PC-3 (cell line): ENCODE measurements around the gene IGSF21. TPM values are rescaled to one million over a fixed set of nuclear protein-coding genes. Genes with fewer than 3 reads are reported as not detected.

Source experiments
- ATAC-seq: fragments of 200-7000 bp; cut with Tn5 transposase; 2 replicates; pipeline ENCODE4 v1.9.1; 2020; ENCODE audit warnings: mild to moderate bottlenecking, moderate library complexity
- BruUV-seq: library from RNA; stranded (reverse); fragments of 400-500 nt; replicated peaks from 2 replicates; lab custom pipeline; 2021; lab: Mats Ljungman, UMichigan
- CTCF ChIA-PET: fragments of 300-600 bp; sonication (Branson Sonifier 250); formaldehyde crosslinking; loops from one replicate; lab custom pipeline; 2022; ENCODE audit warnings: antibody characterized with exemption; lab: Charles Lee
- POLR2A ChIA-PET: fragments of 300-600 bp; sonication (Branson Sonifier 250); formaldehyde crosslinking; loops from one replicate; lab custom pipeline; 2022; ENCODE audit warnings: antibody characterized with exemption; ENCODE audit not compliant: unreplicated experiment; lab: Charles Lee
- DNase-seq: peaks from one replicate; pipeline ENCODE4 v3.0.0-alpha.2; 2015
- H2AFZ ChIP-seq: fragments of 300-600 bp; sonication (generic); 2 replicates; pipeline ENCODE4 v1.6.0; 2016; ENCODE audit warnings: antibody characterized with exemption, low read length
- H3F3A ChIP-seq: fragments of 300-600 bp; sonication (generic); one replicate; pipeline ENCODE4 v1.6.0; 2017; ENCODE audit warnings: antibody characterized with exemption, low read length, control low read depth, mild to moderate bottlenecking; ENCODE audit not compliant: unreplicated experiment
- H3K27ac ChIP-seq: fragments of 300-600 bp; sonication (generic); 2 replicates; pipeline ENCODE4 v1.5.1; 2016; ENCODE audit warnings: mild to moderate bottlenecking, low read length
- H3K27me3 ChIP-seq: fragments of 300-600 bp; sonication (generic); 2 replicates; pipeline ENCODE4 v1.6.1; 2016; ENCODE audit warnings: low read length, mixed read lengths
- H3K36me3 ChIP-seq: fragments of 300-600 bp; sonication (generic); 2 replicates; pipeline ENCODE4 v1.6.1; 2016; ENCODE audit warnings: low read depth, mixed run types, low read length, mixed read lengths
- H3K4me1 ChIP-seq: fragments of 300-600 bp; sonication (generic); 2 replicates; pipeline ENCODE4 v1.5.1; 2016; ENCODE audit warnings: low read length; ENCODE audit not compliant: insufficient read depth
- H3K4me2 ChIP-seq: fragments of 300-600 bp; sonication (generic); 2 replicates; pipeline ENCODE4 v1.6.0; 2016; ENCODE audit warnings: low read length
- H3K4me3 ChIP-seq: fragments of 300-600 bp; sonication (generic); 2 replicates; pipeline ENCODE4 v1.5.1; 2016; ENCODE audit warnings: mild to moderate bottlenecking, low read length, mixed read lengths
- H3K79me2 ChIP-seq: fragments of 300-600 bp; sonication (generic); 2 replicates; pipeline ENCODE4 v1.6.1; 2017; ENCODE audit warnings: low read length, mixed read lengths
- H3K9ac ChIP-seq: fragments of 300-600 bp; sonication (generic); 2 replicates; pipeline ENCODE4 v1.6.0; 2016; ENCODE audit warnings: mild to moderate bottlenecking, low read length
- H3K9me2 ChIP-seq: fragments of 300-600 bp; sonication (generic); replicated peaks from 2 replicates; pipeline ENCODE4 v1.6.1; 2016; ENCODE audit warnings: mixed run types, low read length, mixed read lengths
- H3K9me3 ChIP-seq: fragments of 300-600 bp; sonication (generic); 2 replicates; pipeline ENCODE4 v1.6.1; 2016; ENCODE audit warnings: low read length, mixed read lengths
- H4K20me1 ChIP-seq: fragments of 300-600 bp; sonication (generic); 2 replicates; pipeline ENCODE4 v1.6.1; 2016; ENCODE audit warnings: low read length, mixed read lengths
- CTCF ChIP-seq: fragments of 300-600 bp; sonication (generic); conservative IDR thresholded peaks from 2 replicates; pipeline ENCODE4 v1.5.1; 2017; ENCODE audit warnings: antibody characterized with exemption, low read depth, mild to moderate bottlenecking, low read length
- EZH2 ChIP-seq: fragments of 300-600 bp; sonication (generic); IDR thresholded peaks from one replicate; pipeline ENCODE4 v1.6.1; 2017; ENCODE audit warnings: antibody characterized with exemption, mild to moderate bottlenecking, low read length; ENCODE audit not compliant: unreplicated experiment
- EZH2phosphoT487 ChIP-seq: fragments of 300-600 bp; sonication (generic); IDR thresholded peaks from 2 replicates; pipeline ENCODE4 v1.6.1; 2018; ENCODE audit warnings: mild to moderate bottlenecking, antibody characterized with exemption, low read length, borderline replicate concordance
- intact Hi-C: fragments of 100-400 bp; cut with micrococcal nuclease; formaldehyde crosslinking; loops from 2 replicates; pipeline ENCODE4 v1.9.0; 2023
- total RNA-seq: library from RNA; depleted of rRNA; stranded (reverse); fragments of >200 nt; gene quantifications from 2 replicates; pipeline ENCODE4 v1.2.3, GENCODE V29; 2014

Gene IGSF21
- total RNA-seq, 1 experiment from 2014 or later = not detected

GRCh38 chr1:18198260-18198659 lies 90.7 kb downstream of the IGSF21 start:
- Histone ChIP-seq H3K27me3 (peaks cover 79% of the 10 kb centered on the region), H3K9ac (no peak overlapping the region), H3K9me3 (no peaks in the 10 kb centered on the region), H3K4me2 (no peak overlapping the region), H4K20me1 (no peaks in the 10 kb centered on the region), H3K9me2 (no peaks in the 10 kb centered on the region), H3K79me2 (no peaks in the 10 kb centered on the region), H3K4me1 (no peaks in the 10 kb centered on the region), H3K4me3 (no peak overlapping the region), H3K36me3 (no peaks in the 10 kb centered on the region), H3F3A (no peaks in the 10 kb centered on the region), H3K27ac (no peak overlapping the region), H2AFZ (no peak overlapping the region)
- ChIA-PET POLR2A (no interaction called here), CTCF (no interaction called here)
- TF ChIP-seq EZH2 (no peak), EZH2phosphoT487 (no peak), CTCF (no peak)
- intact Hi-C loops = no loop called here
- BruUV-seq = no TSS peak
- no peak for ATAC-seq
- no peak for DNase-seq

GRCh38 chr1:18199462-18199861 lies 91.9 kb downstream of the IGSF21 start:
- H3K36me3 ChIP-seq = no peaks in the 10 kb centered on the region
- no peak overlapping the region for H3K4me2 ChIP-seq
- H3K9ac ChIP-seq = no peak overlapping the region
- no peak overlapping the region for H3K27ac ChIP-seq
- H3K9me2 ChIP-seq = no peaks in the 10 kb centered on the region
- no peak overlapping the region for H3K4me3 ChIP-seq
- TF ChIP-seq CTCF = no peak
- no peak for TF ChIP-seq EZH2
- TF ChIP-seq EZH2phosphoT487 = no peak
- H3K9me3 ChIP-seq = no peaks in the 10 kb centered on the region
- H2AFZ ChIP-seq = no peak overlapping the region
- POLR2A ChIA-PET = no interaction called here
- no peaks in the 10 kb centered on the region for H3F3A ChIP-seq
- DNase-seq (no peak), ATAC-seq (no peak)
- CTCF ChIA-PET = no interaction called here
- peaks cover 81% of the 10 kb centered on the region for H3K27me3 ChIP-seq
- H3K79me2 ChIP-seq = no peaks in the 10 kb centered on the region
- intact Hi-C loops = no loop called here
- no TSS peak for BruUV-seq
- H4K20me1 ChIP-seq = no peaks in the 10 kb centered on the region
- no peaks in the 10 kb centered on the region for H3K4me1 ChIP-seq

- ATAC-seq (no peak), DNase-seq (no peak)
- H3K36me3 ChIP-seq = no peaks in the 10 kb centered on the region
- intact Hi-C loops = no loop called here
- H3K4me3 ChIP-seq = no peak overlapping the region
- H3F3A ChIP-seq = no peaks in the 10 kb centered on the region
- H3K4me1 ChIP-seq = no peaks in the 10 kb centered on the region
- POLR2A ChIA-PET = no interaction called here
- no TSS peak for BruUV-seq
- no peaks in the 10 kb centered on the region for H3K9me3 ChIP-seq
- H2AFZ ChIP-seq = no peak overlapping the region
- no peak overlapping the region for H3K9ac ChIP-seq
- H4K20me1 ChIP-seq = no peaks in the 10 kb centered on the region
- peaks cover 76% of the 10 kb centered on the region for H3K27me3 ChIP-seq
- H3K79me2 ChIP-seq = no peaks in the 10 kb centered on the region
- CTCF ChIA-PET = no interaction called here
- H3K9me2 ChIP-seq = no peaks in the 10 kb centered on the region
- no peak overlapping the region for H3K27ac ChIP-seq
- no peak overlapping the region for H3K4me2 ChIP-seq
- TF ChIP-seq CTCF (0 out of 2 replicates have a peak, but pooled peaks have one; percentile 19), EZH2phosphoT487 (no peak), EZH2 (no peak)
Observed at GRCh38 chr1:18200136-18200717, 92.6 kb downstream of the IGSF21 start.
